HUES64 (cell line): Measurements from ENCODE around the gene NUDT3.

Experiments used
- H3K27ac ChIP-seq: 2 replicates; pipeline ENCODE4 v1.7.0; 2013; ENCODE audit warnings: low read depth, low read length, inconsistent platforms
- H3K27me3 ChIP-seq: 2 replicates; pipeline ENCODE4 v1.6.1; 2013; ENCODE audit warnings: mild to moderate bottlenecking, low read length; ENCODE audit not compliant: insufficient read depth
- H3K36me3 ChIP-seq: 2 replicates; pipeline ENCODE4 v1.6.1; 2013; ENCODE audit warnings: mild to moderate bottlenecking, low read length; ENCODE audit not compliant: insufficient read depth
- H3K4me1 ChIP-seq: 2 replicates; pipeline ENCODE4 v1.6.1; 2013; ENCODE audit warnings: mild to moderate bottlenecking, low read length, moderate library complexity; ENCODE audit not compliant: insufficient read depth
- H3K4me3 ChIP-seq: 2 replicates; pipeline ENCODE4 v1.5.1; 2013; ENCODE audit warnings: mild to moderate bottlenecking, low read length, moderate library complexity
- H3K9ac ChIP-seq: 2 replicates; pipeline ENCODE4 v1.6.1; 2013; ENCODE audit warnings: mild to moderate bottlenecking, low read depth, low read length
- H3K9me3 ChIP-seq: 2 replicates; pipeline ENCODE4 v1.6.1; 2013; ENCODE audit warnings: low read depth, low read length; ENCODE audit not compliant: insufficient read depth
- WGBS: fragments of 150-250, 120-280 bp; methylation state at CpG from one replicate; pipeline ENCODE4 v1.1.7; 2013; ENCODE audit warnings: missing lambda C conversion rate; 5-methylcytosine and 5-hydroxymethylcytosine counted together

Gene NUDT3

GRCh38 chr6:34234667-34235306 is 157.7 kb downstream of the NUDT3 start:
- H3K9me3 ChIP-seq: no peaks in the 10 kb centered on the region
- peaks cover 16% of the 10 kb centered on the region for H3K36me3 ChIP-seq
- H3K27ac ChIP-seq: peak overlapping the region; percentile 100
- H3K4me1 ChIP-seq: peaks cover 26% of the 10 kb centered on the region
- peak overlapping the region; percentile 57 for H3K4me3 ChIP-seq
- H3K9ac ChIP-seq: peak overlapping the region; percentile 100
- no peaks in the 10 kb centered on the region for H3K27me3 ChIP-seq
- 5% methylated on average over 52 of the region's 53 CpGs for WGBS

DNA sequence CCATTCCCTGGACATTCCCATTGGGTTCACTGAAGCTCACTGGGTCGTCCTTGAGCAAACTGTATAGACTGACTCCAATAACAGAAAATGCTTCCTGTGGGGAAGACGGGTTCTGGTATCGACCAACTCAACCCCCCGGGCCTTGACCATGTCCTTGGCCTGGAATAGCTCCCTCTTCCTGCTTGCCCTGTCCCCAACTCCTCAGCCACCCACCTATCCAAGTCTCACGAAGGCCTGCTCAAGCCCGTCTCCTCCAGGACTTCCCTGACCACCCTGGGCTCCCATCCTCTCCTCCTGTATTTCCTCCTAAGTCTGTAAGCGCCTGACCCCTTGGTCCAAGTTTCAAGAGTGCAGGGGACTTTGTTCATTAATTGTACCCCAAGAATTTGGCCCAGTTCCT is 158.6 kb downstream of the NUDT3 start:
- peaks cover 7% of the 10 kb centered on the region for H3K36me3 ChIP-seq
- H3K9me3 ChIP-seq: no peaks in the 10 kb centered on the region
- H3K4me1 ChIP-seq: peaks cover 18% of the 10 kb centered on the region
- 0 out of 2 replicates have a peak overlapping the region, but pooled peaks have one; percentile 57 for H3K4me3 ChIP-seq
- H3K27me3 ChIP-seq: no peaks in the 10 kb centered on the region
- peak overlapping the region; percentile 100 for H3K9ac ChIP-seq
- 91% methylated on average over 7 of the region's 7 CpGs for WGBS
- peak overlapping the region; percentile 100 for H3K27ac ChIP-seq

DNA sequence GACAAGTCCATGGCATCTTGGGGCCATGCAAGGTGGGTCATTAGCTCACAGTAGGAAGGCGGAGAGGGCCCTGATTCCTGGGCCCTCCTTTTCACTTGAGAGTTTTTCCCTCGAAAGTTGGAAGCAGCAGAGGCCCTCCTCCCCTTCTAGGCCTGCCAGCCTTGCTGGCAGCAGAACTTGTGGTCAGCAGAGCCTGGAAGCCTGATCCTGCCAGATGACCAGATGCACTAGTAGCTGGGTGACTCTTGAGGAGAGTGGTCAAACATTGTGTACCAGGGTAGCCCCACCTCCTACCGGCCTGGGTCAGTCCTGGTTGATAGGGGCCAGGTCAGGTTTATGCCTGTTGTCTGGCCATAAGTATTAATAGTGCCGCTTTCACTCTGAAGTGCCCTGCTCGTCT is 159.6 kb downstream of the NUDT3 start:
- H3K4me1 ChIP-seq: peaks cover 18% of the 10 kb centered on the region
- WGBS: 89% methylated on average over 5 of the region's 5 CpGs
- H3K27me3 ChIP-seq: no peaks in the 10 kb centered on the region
- no peaks in the 10 kb centered on the region for H3K36me3 ChIP-seq
- no peak overlapping the region for H3K4me3 ChIP-seq
- H3K9ac ChIP-seq: no peak overlapping the region
- H3K9me3 ChIP-seq: no peaks in the 10 kb centered on the region
- no peak overlapping the region for H3K27ac ChIP-seq

- WGBS: 94% methylated on average over 17 of the region's 17 CpGs
- no peak overlapping the region for H3K27ac ChIP-seq
- no peak overlapping the region for H3K9ac ChIP-seq
- no peaks in the 10 kb centered on the region for H3K9me3 ChIP-seq
- H3K4me1 ChIP-seq: peaks cover 26% of the 10 kb centered on the region
- H3K27me3 ChIP-seq: no peaks in the 10 kb centered on the region
- H3K36me3 ChIP-seq: no peaks in the 10 kb centered on the region
- no peak overlapping the region for H3K4me3 ChIP-seq
Observed at GRCh38 chr6:34231566-34232336, 160.7 kb downstream of the NUDT3 start.

GRCh38 chr6:34230653-34231371 is 161.7 kb downstream of the NUDT3 start:
- 91% methylated on average over 5 of the region's 5 CpGs for WGBS
- H3K36me3 ChIP-seq: no peaks in the 10 kb centered on the region
- H3K9me3 ChIP-seq: no peaks in the 10 kb centered on the region
- H3K4me3 ChIP-seq: no peak overlapping the region
- no peak overlapping the region for H3K9ac ChIP-seq
- no peak overlapping the region for H3K27ac ChIP-seq
- peaks cover 34% of the 10 kb centered on the region for H3K4me1 ChIP-seq
- H3K27me3 ChIP-seq: no peaks in the 10 kb centered on the region

- Histone ChIP-seq H3K4me1 (peaks cover 38% of the 10 kb centered on the region), H3K27ac (no peak overlapping the region), H3K4me3 (no peak overlapping the region), H3K36me3 (no peaks in the 10 kb centered on the region), H3K9me3 (no peaks in the 10 kb centered on the region), H3K9ac (no peak overlapping the region), H3K27me3 (no peaks in the 10 kb centered on the region)
- 94% methylated on average over 8 of the region's 8 CpGs for WGBS
Observed at GRCh38 chr6:34229877-34230276, 162.6 kb downstream of the NUDT3 start.
